Measurements from ENCODE around the gene EPHA6. TPM values are rescaled to one million over a fixed set of nuclear protein-coding genes. Genes with fewer than 3 reads are reported as not detected.

EPHA6 gene
- total and polyA plus RNA-seq, 2 donors (not counting 1 experiment from before 2014, with no cell fraction given) = not detected

DNA sequence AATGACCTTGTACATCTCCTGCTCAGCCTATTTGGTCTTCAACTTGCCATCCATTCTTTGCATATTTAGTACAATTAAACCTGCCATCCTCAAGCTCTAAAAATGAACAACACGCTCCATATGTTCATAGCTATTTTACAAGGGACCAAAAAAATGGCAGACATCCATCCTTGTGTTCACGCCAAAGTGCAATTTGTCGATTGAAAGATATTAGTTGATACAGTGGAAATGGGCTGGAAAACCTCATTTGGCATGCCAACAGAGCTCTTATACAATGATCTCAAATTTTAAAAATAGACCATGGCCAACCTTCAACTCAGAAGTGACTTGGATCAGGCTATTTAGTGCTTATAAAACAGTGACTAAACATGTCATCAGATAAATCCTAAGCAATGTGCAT is 536.6 kb downstream of the EPHA6 start:
- H3K4me2 ChIP-seq (replicated peaks; ENCODE audit: low read depth, low read length, poor library complexity, severe bottlenecking) = no peak overlapping the region
- intact Hi-C loops (cut with micrococcal nuclease) = no loop called here
- no peak overlapping the region for H3K27ac ChIP-seq (ENCODE audit: low read length in 2 of 2)
- H4K20me1 ChIP-seq (ENCODE audit: control insufficient read depth, insufficient read depth, low read length, poor library complexity, severe bottlenecking) = no peaks in the 10 kb centered on the region
- H3K4me3 Mint-ChIP-seq = no peak overlapping the region
- POLR2A ChIA-PET = no interaction called here
- H2AFZ ChIP-seq (ENCODE audit: insufficient read depth, low read depth, low read length, poor library complexity, severe bottlenecking) = no peak overlapping the region
- H3K9ac ChIP-seq (ENCODE audit: low read length) = no peak overlapping the region
- no peaks in the 10 kb centered on the region for H3K27me3 ChIP-seq (replicated peaks in 1 of 4; ENCODE audit: control extremely low read depth in 1 of 4, control insufficient read depth in 3 of 4, insufficient read depth in 4 of 4, low read length in 3 of 4)
- CTCF ChIA-PET = no interaction called here
- H3K9me3 ChIP-seq (ENCODE audit: control extremely low read depth in 1 of 3, control insufficient read depth in 2 of 3, insufficient read depth in 1 of 3, low read length in 2 of 3) = peaks cover 0 to 11% (median 0%) of the 10 kb centered on the region in 3 donors
- H3K4me1 Mint-ChIP-seq = no peaks in the 10 kb centered on the region
- TF ChIP-seq EZH2 (IDR thresholded peaks at IDR 0.05; ENCODE audit: borderline replicate concordance, insufficient read depth, low read depth, low read length, poor library complexity, severe bottlenecking) = no peak
- TF ChIP-seq, protein P1, sequence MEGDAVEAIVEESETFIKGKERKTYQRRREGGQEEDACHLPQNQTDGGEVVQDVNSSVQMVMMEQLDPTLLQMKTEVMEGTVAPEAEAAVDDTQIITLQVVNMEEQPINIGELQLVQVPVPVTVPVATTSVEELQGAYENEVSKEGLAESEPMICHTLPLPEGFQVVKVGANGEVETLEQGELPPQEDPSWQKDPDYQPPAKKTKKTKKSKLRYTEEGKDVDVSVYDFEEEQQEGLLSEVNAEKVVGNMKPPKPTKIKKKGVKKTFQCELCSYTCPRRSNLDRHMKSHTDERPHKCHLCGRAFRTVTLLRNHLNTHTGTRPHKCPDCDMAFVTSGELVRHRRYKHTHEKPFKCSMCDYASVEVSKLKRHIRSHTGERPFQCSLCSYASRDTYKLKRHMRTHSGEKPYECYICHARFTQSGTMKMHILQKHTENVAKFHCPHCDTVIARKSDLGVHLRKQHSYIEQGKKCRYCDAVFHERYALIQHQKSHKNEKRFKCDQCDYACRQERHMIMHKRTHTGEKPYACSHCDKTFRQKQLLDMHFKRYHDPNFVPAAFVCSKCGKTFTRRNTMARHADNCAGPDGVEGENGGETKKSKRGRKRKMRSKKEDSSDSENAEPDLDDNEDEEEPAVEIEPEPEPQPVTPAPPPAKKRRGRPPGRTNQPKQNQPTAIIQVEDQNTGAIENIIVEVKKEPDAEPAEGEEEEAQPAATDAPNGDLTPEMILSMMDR (IDR thresholded peaks at IDR 0.05) = no peak
- H3K79me2 ChIP-seq (ENCODE audit: control insufficient read depth, insufficient read depth, low read length) = no peaks in the 10 kb centered on the region
- H3K36me3 ChIP-seq (replicated peaks in 1 of 2; ENCODE audit: control extremely low read depth in 1 of 2, control insufficient read depth in 1 of 2, extremely low read depth in 1 of 2, insufficient read depth in 2 of 2, low read length in 1 of 2) = no peaks in the 10 kb centered on the region
- no peak for ATAC-seq (ENCODE audit: low read depth)
- no peak for DNase-seq
- H3K4me1 ChIP-seq (ENCODE audit: control insufficient read depth in 2 of 2, insufficient read depth in 2 of 2, low read length in 2 of 2) = no peaks in the 10 kb centered on the region
- H3K27me3 Mint-ChIP-seq = no peaks in the 10 kb centered on the region
- H3K4me3 ChIP-seq (ENCODE audit: control extremely low read depth in 1 of 5, extremely low read depth in 1 of 5, insufficient read depth in 1 of 5, low read depth in 2 of 5, low read length in 4 of 5) = no peak overlapping the region
- WGBS (ENCODE audit: insufficient coverage) = no CpG with 5 or more reads among the region's 3 CpGs
- peaks cover 4% of the 10 kb centered on the region for H3K9me3 Mint-ChIP-seq (ENCODE audit: insufficient read depth)
- H3K27ac Mint-ChIP-seq = no peak overlapping the region

DNA sequence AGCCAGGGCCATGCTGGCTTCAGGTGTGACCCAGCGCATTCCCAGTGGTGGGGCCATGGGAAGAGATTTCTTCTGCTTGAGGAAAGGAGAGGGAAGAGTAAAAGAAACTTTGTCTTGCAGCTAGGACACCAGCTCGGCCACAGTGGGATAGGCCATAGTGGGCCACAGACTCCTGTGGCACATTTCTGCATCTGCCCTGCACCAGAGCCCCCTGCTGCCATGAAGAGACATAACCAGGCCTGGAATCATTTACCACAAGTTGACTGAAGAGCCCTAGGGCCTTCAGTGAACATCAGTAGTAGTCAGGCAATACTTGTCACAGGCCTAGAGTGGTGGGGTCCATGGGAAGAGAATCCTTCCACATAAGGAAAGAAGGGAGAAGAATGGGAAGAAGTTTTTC is 538.8 kb downstream of the EPHA6 start:
- intact Hi-C loops (cut with micrococcal nuclease) = no loop called here
- H3K79me2 ChIP-seq (ENCODE audit: control insufficient read depth, insufficient read depth, low read length) = no peaks in the 10 kb centered on the region
- H3K4me1 ChIP-seq (ENCODE audit: control insufficient read depth in 2 of 2, insufficient read depth in 2 of 2, low read length in 2 of 2) = no peaks in the 10 kb centered on the region
- peaks cover 0 to 11% (median 0%) of the 10 kb centered on the region in 3 donors for H3K9me3 ChIP-seq (ENCODE audit: control extremely low read depth in 1 of 3, control insufficient read depth in 2 of 3, insufficient read depth in 1 of 3, low read length in 2 of 3)
- ATAC-seq (ENCODE audit: low read depth) (no peak), DNase-seq (no peak)
- H2AFZ ChIP-seq (ENCODE audit: insufficient read depth, low read depth, low read length, poor library complexity, severe bottlenecking) = no peak overlapping the region
- POLR2A ChIA-PET = no interaction called here
- H3K27ac ChIP-seq (ENCODE audit: low read length in 2 of 2) = no peak overlapping the region
- H3K4me2 ChIP-seq (replicated peaks; ENCODE audit: low read depth, low read length, poor library complexity, severe bottlenecking) = no peak overlapping the region
- no peaks in the 10 kb centered on the region for H3K36me3 ChIP-seq (replicated peaks in 1 of 2; ENCODE audit: control extremely low read depth in 1 of 2, control insufficient read depth in 1 of 2, extremely low read depth in 1 of 2, insufficient read depth in 2 of 2, low read length in 1 of 2)
- no peaks in the 10 kb centered on the region for H4K20me1 ChIP-seq (ENCODE audit: control insufficient read depth, insufficient read depth, low read length, poor library complexity, severe bottlenecking)
- no peaks in the 10 kb centered on the region for H3K27me3 Mint-ChIP-seq
- no peak overlapping the region for H3K4me3 Mint-ChIP-seq
- H3K9ac ChIP-seq (ENCODE audit: low read length) = no peak overlapping the region
- H3K27ac Mint-ChIP-seq = no peak overlapping the region
- peaks cover 4% of the 10 kb centered on the region for H3K9me3 Mint-ChIP-seq (ENCODE audit: insufficient read depth)
- CTCF ChIA-PET = no interaction called here
- no peaks in the 10 kb centered on the region for H3K27me3 ChIP-seq (replicated peaks in 1 of 4; ENCODE audit: control extremely low read depth in 1 of 4, control insufficient read depth in 3 of 4, insufficient read depth in 4 of 4, low read length in 3 of 4)
- no peak for TF ChIP-seq EZH2 (IDR thresholded peaks at IDR 0.05; ENCODE audit: borderline replicate concordance, insufficient read depth, low read depth, low read length, poor library complexity, severe bottlenecking)
- TF ChIP-seq, protein P1 (IDR thresholded peaks at IDR 0.05) = no peak
- 79% methylated on average over 2 of the region's 2 CpGs for WGBS (ENCODE audit: insufficient coverage)
- no peaks in the 10 kb centered on the region for H3K4me1 Mint-ChIP-seq
- H3K4me3 ChIP-seq (ENCODE audit: control extremely low read depth in 1 of 5, extremely low read depth in 1 of 5, insufficient read depth in 1 of 5, low read depth in 2 of 5, low read length in 4 of 5) = no peak overlapping the region

Measured in B cell (primary cell).